NK-92 treated with Interleukin-12 subunit alpha and Interleukin-12 subunit beta, amount 100 ng/mL, for 24 hours (cell line): ENCODE data around the gene ICOSLG.
"Not testable (repeated sequence)": the region's sequence is repeated elsewhere in the genome, so short reads cannot be mapped to it uniquely, and the experiment has no call there.

ENCODE experiments used
- DNase-seq: peaks from one replicate; lab custom pipeline; 2025; lab: John Stamatoyannopoulos, UW

Gene ICOSLG

DNA sequence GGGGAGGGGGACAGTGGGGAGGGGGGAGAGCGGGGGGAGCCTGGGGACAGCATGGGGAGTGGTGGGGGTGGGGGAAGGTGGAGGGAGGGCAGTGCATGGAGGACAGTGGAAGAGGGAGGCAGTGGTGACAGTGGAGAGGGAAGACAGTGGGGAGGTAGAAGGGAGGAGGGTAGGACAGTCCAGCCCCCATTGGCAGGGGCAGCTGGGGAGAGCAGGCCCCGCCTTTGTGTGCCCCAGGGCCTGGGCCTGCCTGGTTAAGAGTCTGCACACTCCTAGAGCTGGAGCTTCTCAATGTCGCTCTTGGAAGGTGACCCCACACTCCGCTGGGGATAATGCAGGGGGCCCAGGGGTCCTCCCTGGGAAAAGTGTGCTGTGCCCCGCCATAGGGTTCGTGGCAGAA is 15.1 kb downstream of the ICOSLG start:
- not testable (repeated sequence) for DNase-seq

DNA sequence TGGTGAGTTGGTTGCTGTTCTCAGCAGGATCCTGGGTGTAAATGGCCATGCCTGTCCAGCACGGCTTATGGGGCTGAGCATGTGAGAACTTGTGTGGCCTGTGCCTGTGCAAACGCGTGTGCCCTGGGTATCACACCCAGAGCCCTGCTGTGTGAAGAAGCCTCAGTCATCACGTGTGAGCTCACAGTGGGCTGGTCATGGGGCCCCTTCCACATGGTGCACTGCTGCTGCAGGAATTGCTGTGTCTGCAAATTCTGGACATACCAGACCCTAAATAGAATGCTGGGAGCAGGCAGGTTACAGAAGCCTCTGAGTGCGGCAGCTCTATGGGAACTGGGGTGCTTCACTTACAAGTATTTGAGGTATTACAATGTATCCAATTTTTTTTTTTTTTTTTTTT is 17.4 kb downstream of the ICOSLG start:
- not testable (repeated sequence) for DNase-seq

DNA sequence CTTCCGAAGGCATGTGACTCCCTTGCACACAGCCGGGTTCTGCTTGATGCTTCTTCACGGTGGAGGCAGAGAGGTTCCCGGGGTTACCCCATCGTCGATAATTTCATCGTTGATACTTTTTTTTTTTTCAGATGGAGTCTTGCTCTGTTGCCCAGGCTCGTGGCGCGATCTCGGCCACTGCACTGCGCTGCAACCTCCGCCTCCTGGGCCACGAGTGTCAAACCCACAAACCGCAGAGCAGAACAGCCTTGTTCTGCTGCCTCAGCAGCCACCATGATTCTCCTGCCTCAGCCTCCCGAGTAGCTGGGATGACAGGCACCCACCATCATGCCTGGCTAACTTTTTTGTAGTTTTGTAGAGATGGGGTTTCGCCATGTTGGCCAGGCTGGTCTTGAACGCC is 20.1 kb downstream of the ICOSLG start:
- not testable (repeated sequence) for DNase-seq

DNA sequence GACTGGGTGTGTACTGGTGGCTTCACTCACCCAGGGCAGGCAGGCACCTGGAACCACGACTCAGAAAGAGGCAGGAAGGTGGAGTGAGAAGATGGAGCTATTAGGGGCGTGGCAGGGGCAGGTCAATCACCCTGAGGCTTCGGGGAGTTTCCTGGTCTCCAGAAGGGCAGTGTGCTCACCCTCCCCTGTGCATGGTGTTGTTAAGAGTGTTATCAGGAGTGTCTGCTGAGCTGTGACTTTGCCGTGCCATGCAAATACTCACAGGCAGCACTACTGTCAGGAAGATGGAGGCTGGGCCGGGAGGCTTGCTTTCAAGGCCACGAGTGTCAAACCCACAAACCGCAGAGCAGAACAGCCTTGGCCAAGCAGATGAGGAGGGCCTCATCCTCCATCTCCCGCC is 22.3 kb downstream of the ICOSLG start:
- not testable (repeated sequence) for DNase-seq

- DNase-seq = not testable (repeated sequence)
Measured at GRCh38 chr21:44211978-44212377, 28.8 kb downstream of the ICOSLG start.

DNA sequence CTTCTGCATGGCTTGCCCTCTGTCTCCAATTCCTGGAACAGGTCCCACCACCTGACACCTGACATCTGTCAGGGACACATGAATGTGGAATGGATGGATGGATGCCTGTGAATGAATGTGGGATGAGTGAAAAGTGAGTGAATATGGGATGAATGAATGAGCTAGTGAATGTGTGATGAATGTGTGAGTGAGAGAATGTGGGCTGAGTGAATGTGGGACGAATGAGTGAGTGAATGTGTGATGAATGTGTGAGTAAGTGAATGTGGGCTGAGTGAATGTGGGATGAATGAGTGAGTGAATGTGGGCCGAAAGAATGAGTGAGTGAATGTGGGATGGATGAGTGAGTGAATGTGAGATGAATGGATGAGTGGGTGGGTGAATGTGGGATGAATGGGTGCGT is 29.2 kb downstream of the ICOSLG start:
- not testable (repeated sequence) for DNase-seq

DNA sequence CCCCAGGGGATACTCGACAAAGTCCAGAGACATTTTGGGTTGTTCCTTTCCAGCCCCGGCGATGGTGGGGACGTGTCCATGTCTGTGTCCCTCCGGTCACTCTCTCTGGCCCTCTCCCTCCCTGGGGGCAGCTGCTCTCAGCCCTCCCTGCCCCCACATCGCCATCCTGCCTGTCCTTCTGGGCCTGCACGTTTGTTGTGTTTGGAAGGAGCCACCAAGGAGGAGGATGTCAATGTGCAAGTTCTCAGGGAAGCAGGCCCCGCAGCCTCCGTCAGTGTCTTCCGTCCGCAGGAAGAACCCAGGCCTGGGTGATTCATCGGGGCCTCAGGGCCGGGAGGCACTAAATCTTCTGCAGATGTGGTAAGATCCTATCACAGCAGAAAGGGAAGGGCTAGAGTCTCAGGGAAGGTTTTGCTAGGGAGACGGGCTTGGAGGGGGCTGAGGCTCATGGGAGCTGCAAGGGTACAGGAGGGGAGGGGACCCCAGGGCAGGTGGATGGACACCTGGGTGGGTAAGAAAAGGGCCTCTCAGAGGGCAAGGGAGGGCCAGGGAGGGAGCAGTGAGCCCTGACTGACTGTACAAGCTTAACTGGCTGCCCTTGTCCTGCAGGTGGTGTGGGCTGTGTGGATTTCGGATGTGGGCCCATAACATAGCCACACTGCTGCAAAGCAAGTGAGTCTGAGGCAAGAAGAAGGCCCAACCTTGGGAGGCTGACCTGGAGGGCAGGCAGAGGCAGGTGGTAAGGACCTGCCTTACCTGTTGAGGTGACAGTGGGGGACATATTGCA is 32.7 kb downstream of the ICOSLG start:
- DNase-seq = not testable (repeated sequence)

GRCh38 chr21:44206698-44207676 is 33.8 kb downstream of the ICOSLG start:
- not testable (repeated sequence) for DNase-seq

- DNase-seq = not testable (repeated sequence)
Measured at GRCh38 chr21:44206187-44206586, 34.6 kb downstream of the ICOSLG start.

- not testable (repeated sequence) for DNase-seq
Measured at GRCh38 chr21:44202590-44203299, 38.0 kb downstream of the ICOSLG start.

- not testable (repeated sequence) for DNase-seq
Measured at GRCh38 chr21:44199997-44200396, 40.7 kb downstream of the ICOSLG start.

- DNase-seq = no peak
Measured at GRCh38 chr21:44199448-44199847, 41.3 kb downstream of the ICOSLG start.

DNA sequence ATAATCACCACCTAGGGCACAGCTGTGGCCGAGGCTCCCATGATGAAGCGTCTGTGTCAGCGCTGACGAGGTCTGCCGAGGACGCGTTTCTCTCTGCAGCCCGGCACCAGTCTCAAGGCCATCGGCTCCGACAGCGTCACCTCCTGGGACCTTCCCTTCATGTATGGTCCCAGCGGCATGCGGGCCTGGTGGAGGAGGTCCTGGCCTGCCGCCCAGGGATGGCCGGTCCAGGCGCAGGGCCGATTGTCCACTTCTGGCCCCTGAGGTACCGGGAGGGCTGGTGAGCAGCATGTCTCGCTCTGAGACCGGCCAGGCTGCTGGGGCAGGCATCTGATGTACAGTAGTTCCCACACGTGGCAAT is 43.6 kb downstream of the ICOSLG start:
- DNase-seq = not testable (repeated sequence)

- DNase-seq = not testable (repeated sequence)
Measured at GRCh38 chr21:44196212-44197155, 44.3 kb downstream of the ICOSLG start.

- not testable (repeated sequence) for DNase-seq
Measured at GRCh38 chr21:44194888-44195287, 45.9 kb downstream of the ICOSLG start.

DNA sequence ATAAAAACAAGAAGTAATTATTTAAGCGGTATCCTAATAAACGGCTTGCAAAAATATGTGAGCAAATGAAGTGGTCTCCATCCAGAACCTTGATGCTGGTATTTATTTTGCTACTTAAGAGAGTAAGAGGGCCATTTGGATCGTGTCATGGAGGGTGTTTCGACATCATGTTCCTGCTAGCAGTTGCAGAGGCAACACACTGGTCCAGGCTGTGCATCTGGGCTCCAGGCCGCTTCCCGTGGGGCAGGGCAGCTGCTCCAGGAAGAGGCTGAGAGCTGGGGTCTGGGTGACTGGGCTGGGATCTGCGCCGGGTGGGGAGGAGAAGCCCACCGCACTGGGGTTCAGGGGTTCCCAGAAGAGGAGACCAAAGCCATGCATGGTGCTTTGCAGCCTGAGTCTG is 46.3 kb downstream of the ICOSLG start:
- DNase-seq = not testable (repeated sequence)

DNA sequence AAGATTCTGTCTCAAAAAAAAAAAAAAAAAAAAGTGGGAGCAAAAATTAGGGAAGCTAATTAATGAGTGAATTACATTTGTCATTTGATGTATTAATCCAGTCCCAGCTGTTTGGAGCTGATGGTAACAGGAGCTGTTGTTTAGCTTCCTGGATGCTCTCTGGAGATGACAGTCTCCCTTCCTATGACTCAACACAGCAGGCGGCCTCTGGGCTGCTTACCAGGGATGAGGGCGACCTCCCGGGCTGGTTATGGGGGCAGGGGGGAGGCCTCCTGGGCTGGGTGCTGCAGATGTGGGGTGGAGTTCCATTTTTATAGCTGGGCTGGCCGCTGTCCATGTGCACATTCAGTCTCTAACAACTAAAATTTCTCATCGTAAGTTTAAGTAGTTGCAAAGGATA is 47.6 kb downstream of the ICOSLG start:
- DNase-seq = not testable (repeated sequence)

DNA sequence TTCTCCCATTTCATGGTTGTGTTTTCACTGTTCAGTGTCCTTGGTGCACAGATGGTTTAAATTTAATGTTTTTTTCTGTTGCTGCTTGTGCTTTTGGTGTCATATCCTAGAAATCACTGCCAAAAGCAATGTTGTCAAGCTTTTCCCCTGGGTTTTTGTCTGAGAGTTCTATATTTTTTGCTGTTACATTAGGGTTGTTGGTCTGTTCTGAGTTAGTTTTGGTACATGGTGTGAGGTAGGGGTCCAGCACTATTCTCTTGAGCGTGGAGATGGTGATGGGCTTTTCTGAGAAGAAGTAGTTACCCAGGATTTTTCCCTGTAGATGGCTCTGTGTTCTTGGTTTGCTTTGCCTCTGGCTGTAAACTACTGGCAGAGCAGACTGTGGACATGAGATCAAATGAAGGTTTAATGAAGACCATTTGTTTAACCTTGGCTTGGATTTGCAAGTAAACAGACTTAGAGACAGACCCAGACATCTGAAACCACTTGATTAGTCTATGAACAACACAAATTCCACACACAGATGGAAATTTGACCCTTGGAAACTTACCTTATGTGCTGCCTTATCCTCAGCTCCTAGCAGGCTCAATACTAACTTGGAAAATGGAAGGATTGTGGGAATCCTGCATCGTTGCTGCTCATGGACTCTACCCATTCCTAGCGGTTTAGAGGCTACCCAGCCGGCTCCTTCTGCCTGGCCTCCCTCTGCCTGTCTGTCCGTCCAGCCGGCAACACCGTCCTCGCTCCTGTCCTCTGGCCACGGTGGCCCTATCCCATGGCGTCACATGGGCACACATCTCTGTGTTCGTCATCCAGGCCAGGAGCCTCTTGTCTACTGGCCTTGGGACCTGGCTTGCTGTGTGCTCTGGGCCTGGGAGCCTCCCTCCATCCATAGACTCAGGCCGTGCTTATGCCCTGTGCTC is 50.1 kb downstream of the ICOSLG start:
- DNase-seq = not testable (repeated sequence)

DNA sequence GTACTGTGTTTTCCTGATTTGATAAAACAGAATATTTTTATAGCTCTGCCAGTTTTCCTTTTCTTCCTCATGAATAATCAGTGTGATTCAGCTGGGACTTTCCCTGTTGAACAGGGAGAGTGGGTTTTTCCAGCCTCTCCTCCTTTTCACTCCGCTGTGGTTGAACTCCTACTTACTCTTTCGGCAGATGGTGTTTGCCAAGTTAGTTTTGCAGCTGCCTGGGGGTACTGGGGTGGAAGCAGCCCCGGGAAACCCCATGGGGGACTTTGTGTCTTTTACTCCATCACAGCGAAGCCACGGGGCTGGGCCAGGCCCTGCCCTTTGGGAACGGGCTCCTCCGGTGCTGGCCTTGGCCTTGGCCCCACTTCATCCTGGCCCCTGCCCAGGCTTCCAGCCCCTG is 55.9 kb downstream of the ICOSLG start:
- not testable (repeated sequence) for DNase-seq

GRCh38 chr21:44182202-44182601 is 58.5 kb downstream of the ICOSLG start:
- not testable (repeated sequence) for DNase-seq
